ENCODE data around the gene COL24A1.

Gene COL24A1

GRCh38 chr1:86156566-86157455 lies at the start of gene COL24A1:
COL24A1 (minus strand) TSS chr1:86156772; CDS start chr1:86156396, 376 bp downstream.
- no peak for DNase-seq

GRCh38 chr1:86205741-86206140 lies 49.2 kb upstream of the COL24A1 start:
- no peak for DNase-seq

- no peak for DNase-seq
Observed at GRCh38 chr1:86202552-86203340, 46.2 kb upstream of the COL24A1 start.

GRCh38 chr1:86201311-86201710 lies 44.7 kb upstream of the COL24A1 start:
- no peak for DNase-seq

- DNase-seq: no peak
Observed at GRCh38 chr1:86200901-86201300, 44.3 kb upstream of the COL24A1 start.

GRCh38 chr1:86197206-86197855 lies 40.8 kb upstream of the COL24A1 start:
- no peak for DNase-seq

- no peak for DNase-seq
Observed at GRCh38 chr1:86195281-86195680, 38.7 kb upstream of the COL24A1 start.

GRCh38 chr1:86194491-86195034 lies 38.0 kb upstream of the COL24A1 start:
- DNase-seq: no peak

- no peak for DNase-seq
Observed at GRCh38 chr1:86192417-86192816, 35.8 kb upstream of the COL24A1 start.

- DNase-seq: no peak
Observed at GRCh38 chr1:86191958-86192357, 35.4 kb upstream of the COL24A1 start.

- no peak for DNase-seq
Observed at GRCh38 chr1:86190873-86191272, 34.3 kb upstream of the COL24A1 start.

- no peak for DNase-seq
Observed at GRCh38 chr1:86184426-86184825, 27.9 kb upstream of the COL24A1 start.

GRCh38 chr1:86183810-86184209 lies 27.2 kb upstream of the COL24A1 start:
- DNase-seq: no peak

- no peak for DNase-seq
Observed at GRCh38 chr1:86176226-86176625, 19.7 kb upstream of the COL24A1 start.

GRCh38 chr1:86175756-86176155 lies 19.2 kb upstream of the COL24A1 start:
- DNase-seq: no peak

GRCh38 chr1:86169625-86170024 lies 13.1 kb upstream of the COL24A1 start:
- no peak for DNase-seq

- DNase-seq: no peak
Observed at GRCh38 chr1:86159800-86160199, 3.2 kb upstream of the COL24A1 start.

GRCh38 chr1:86155807-86156565 lies 586 bp downstream of the COL24A1 start:
- no peak for DNase-seq

- DNase-seq: no peak
Observed at GRCh38 chr1:86155051-86155806, 1.3 kb downstream of the COL24A1 start.

- DNase-seq: no peak
Observed at GRCh38 chr1:86154571-86155050, 2.0 kb downstream of the COL24A1 start.

GRCh38 chr1:86153836-86154235 lies 2.7 kb downstream of the COL24A1 start:
- DNase-seq: no peak
